Cerebellar cortex (tissue), 1 donor: ENCODE measurements around the gene DYDC2.
"Not testable (repeated sequence)": the region's sequence is repeated elsewhere in the genome, so short reads cannot be mapped to it uniquely, and the experiment has no call there.

ENCODE experiments used
- DNase-seq: peaks from one replicate; pipeline ENCODE4 v3.0.0-alpha.2; 2015; ENCODE audit warnings: low spot score

DYDC2 gene

DNA sequence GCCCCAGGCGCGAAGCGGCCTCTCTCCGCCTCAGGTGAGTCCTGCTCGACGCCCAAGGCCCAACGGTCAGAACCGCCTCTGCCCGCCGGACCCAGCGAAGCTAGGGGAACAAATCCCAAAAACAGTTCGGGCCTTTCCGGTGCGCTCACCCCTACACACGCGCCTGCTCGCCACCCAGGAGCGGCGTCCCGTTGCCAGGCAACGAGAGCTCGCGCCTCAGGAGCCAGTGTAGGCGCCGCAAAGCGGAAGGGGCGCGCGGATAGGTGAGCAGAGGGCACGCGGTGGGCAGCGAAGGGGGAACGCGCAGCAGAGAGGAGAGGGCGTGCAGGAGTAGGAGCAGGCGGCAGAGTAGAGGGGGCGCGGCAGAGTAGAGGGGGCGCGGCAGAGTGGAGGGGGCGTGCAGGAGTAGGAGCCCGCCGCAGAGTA lies at the start of gene DYDC2, which contains the start of gene DYDC1:
Gene DYDC2 (plus strand): TSS at position 219 of the 426 bp plus-strand sequence. CDS start 5,663 bp downstream, outside the sequence.
Gene DYDC1 (minus strand): TSS at position 193 of the 426 bp plus-strand sequence. CDS start 4,154 bp downstream, outside the sequence.
- no peak for DNase-seq

DNA sequence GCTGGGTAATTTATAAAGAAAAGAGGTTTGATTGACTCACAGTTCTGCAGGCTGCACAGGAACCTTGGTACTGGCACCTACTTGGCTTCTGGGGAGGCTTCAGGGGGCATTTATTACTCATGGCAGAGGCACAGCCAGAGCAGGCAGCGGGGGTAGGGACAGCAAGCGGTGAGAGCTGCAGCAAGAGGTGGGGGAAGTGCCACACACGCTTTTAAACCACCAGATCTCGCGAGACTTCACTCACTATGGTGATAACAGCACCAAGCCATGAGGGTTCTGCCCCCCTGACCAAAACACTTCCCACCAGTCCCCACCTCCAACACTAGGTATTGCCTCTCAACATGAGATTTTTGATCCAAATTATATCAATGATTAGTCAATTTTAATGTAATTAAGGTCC lies 43.1 kb upstream of the DYDC2 start:
- no peak for DNase-seq

- no peak for DNase-seq
Measured at GRCh38 chr10:80315391-80315790, 41.2 kb upstream of the DYDC2 start.

DNA sequence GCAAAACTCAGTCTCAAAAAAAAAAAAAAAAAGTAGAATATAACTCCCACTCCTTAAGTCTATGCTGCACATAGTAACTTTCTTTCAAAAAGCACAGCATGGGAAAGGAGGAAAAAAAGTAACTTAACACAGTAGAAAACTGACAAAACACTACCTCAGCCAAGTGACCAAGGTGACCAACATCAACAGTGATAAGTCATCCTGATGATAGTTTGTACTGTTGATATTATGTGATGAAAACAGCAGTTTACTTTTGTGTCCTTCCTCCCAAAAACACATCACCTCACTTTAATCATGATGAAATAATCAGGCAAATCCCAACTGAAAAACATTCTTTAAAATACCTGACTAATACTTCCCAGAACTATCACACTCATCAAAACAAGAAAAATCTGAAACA lies 37.8 kb upstream of the DYDC2 start:
- DNase-seq = no peak

- no peak for DNase-seq
Measured at GRCh38 chr10:80319318-80319717, 37.3 kb upstream of the DYDC2 start.

DNA sequence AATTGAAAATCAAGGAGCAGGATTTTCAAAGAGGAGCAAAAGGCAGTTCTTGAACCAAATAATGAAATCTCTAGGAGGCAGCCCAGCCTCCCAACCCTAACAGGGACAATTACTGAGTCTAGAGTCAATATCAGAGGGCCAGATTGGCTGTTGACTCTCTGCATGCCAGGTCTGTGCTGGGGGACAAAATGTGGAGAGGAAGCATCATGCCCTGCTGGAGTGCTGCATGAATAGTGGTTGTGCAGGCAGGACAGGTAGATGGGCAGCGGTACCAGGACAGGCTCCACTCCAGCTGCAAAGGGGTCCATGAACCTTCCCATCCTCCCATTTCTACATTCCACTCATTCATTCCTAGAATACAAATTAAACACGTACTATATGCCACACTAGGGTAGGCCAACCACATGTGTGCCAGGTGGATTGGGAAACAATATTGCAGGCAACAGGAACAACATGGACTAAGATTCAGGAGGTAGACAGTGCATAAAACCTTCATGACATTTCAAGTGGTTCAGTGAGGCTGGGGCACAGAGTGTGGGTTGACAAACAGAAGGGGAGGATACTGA lies 36.8 kb upstream of the DYDC2 start:
- DNase-seq = no peak

DNA sequence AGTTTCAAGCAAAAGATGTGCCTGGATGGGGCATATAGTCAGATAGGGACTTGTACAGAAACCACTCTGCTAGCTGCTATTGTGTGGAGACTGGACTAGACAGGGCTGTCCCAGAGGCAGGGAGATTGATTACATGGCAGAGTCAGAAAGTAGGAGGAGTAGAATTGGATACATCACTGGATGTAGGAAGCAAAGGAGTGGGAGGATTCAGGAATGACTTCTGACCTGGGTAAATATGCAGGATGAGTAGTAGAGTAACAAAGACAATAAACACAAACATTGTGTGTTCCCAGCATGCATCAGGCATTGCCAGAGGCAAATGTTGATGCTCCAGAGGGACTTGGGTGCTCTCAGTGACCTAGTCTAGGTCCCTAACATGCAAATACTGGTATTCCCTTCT lies 36.2 kb upstream of the DYDC2 start:
- DNase-seq = no peak

GRCh38 chr10:80321183-80321582 lies 35.4 kb upstream of the DYDC2 start:
- DNase-seq = no peak

DNA sequence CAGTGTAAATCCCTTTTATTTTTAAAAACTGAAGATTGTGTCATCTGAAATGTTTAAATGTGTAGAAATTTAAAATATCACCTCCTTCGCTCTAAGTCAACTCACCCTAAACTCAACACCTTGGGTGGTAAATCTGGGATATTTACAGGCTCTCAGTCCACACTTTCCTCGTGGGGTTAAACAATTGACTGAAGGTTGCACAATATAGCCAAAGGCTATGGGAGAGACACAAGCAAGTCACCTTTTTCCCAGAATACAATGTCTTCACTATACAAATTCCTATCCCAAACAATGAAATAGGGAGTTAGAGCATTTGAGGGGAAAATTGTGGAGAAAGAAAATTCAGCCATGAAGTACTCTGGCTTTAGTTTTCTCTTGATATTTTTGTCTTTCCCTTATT lies 34.4 kb upstream of the DYDC2 start:
- DNase-seq = no peak

DNA sequence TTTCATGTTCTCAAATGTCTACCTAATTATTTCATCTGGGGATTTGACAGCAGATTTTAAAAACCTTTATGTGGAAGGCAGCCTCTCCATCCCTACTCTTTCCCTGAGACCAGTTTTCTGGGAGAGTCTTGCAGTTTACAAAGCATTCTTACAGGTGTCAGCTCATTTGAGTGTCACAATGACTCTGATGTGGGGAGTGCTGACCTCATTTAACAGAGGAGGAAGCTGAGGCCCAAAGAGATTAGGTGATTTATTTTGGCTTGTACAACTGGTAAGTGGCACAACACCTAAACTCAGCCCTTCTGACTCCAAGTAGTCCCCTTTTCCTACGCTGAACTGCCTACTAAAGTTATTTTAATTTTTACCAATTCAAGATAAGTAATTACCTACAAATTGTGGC lies 33.9 kb upstream of the DYDC2 start:
- no peak for DNase-seq

- DNase-seq = no peak
Measured at GRCh38 chr10:80323311-80323710, 33.3 kb upstream of the DYDC2 start.

GRCh38 chr10:80324086-80324485 lies 32.5 kb upstream of the DYDC2 start:
- DNase-seq = no peak

- no peak for DNase-seq
Measured at GRCh38 chr10:80324891-80325364, 31.7 kb upstream of the DYDC2 start.

GRCh38 chr10:80333983-80334382 lies 22.6 kb upstream of the DYDC2 start:
- DNase-seq = peak; percentile 6

DNA sequence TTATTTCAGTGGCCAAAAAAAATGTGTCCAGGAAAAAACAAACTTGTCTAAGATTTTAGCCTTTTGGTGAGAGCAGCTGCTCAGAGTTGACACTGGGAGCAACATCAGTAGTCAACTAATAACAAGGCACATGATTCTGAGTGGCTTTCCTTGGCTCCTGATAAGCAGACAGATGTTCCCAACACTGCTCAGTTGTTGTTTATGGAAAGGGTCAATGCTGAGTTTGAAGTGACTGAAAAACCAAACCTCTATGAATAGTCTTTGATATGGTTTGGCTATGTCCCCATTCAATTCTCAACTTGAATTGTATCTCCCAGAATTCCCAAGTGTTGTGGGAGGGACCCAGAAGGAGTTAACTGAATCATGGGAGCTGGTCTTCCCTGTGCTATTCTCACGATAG lies 12.3 kb upstream of the DYDC2 start:
- no peak for DNase-seq

DNA sequence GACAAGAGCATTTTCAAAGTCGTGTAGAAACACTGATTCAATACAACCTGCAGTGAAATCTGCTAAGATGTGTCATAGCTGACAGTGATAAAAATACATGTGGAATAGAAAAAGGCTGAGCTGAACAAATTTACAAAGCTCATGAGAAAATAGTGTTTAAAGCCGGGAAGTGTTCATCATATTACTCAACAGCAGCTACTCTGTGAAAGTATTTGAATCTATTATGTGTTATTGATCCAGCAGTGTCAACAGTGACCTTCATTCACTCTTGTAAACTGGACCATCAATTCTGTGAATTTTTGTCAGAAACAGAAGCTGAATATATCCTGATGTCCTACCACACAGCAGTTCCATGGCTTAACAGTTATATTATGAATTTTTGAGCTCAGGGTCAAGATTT lies 11.7 kb upstream of the DYDC2 start:
- no peak for DNase-seq

- no peak for DNase-seq
Measured at GRCh38 chr10:80350251-80350650, 6.3 kb upstream of the DYDC2 start.

- no peak for DNase-seq
Measured at GRCh38 chr10:80351220-80351619, 5.4 kb upstream of the DYDC2 start.

DNA sequence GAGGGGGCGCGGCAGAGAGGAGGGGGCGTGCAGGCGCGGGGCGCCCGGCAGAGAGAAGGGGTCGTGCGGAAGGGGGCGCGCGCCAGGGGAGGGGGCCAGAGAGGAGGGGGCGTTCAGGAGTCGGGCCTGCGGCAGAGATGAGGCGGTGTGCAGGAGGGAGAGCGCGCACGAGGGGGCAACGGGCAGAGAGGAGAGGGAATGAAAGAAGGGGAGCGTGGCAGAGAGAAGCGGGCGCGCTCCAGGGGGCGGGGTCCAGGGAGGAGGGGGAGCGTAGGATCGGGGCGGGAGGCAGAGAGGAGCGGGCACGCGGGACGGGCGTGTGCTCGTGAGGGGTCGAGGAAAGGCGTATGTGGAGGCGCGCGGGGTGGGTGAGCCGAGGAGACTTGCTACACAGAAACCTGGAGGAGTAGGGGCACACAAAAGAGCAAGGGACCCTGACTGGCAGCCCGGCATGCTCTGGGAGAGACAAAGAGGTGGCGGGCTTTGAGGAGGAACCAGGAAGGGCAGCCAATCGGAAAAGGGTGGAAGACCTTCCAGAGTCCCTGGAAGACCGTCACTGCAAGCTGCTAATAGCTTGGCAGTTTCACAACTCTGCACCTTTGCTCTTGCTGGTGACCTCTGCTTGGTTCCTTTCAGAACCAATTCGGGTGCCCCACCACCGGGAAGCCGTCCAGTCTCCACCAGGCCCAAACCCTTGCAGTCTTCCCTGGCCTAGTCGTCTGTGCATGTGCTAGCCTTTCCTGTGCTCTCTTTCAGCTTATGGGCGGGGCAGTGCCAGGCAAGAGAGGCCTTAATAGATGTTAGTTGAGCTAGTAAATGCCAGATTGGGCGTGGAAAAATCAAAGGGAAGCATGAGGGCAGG lies 639 bp downstream of the DYDC2 start:
- DNase-seq = no peak

DNA sequence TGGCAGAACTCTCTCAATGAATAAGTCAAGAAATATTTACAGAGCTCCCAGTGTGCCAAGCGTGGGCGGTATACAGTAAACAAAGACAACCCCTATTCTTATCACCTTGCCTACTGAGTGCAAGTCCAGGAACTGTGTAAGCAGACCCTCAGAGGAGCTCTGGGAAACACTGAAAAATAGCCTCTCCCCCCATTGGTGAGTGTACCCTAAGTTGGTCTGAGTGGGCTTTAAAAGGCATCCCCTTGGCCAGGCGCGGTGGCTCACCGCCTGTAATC lies 1.2 kb downstream of the DYDC2 start:
- DNase-seq = no peak

GRCh38 chr10:80358925-80359324 lies 2.3 kb downstream of the DYDC2 start:
- not testable (repeated sequence) for DNase-seq

- DNase-seq = no peak
Measured at GRCh38 chr10:80359644-80360043, 3.1 kb downstream of the DYDC2 start.

DNA sequence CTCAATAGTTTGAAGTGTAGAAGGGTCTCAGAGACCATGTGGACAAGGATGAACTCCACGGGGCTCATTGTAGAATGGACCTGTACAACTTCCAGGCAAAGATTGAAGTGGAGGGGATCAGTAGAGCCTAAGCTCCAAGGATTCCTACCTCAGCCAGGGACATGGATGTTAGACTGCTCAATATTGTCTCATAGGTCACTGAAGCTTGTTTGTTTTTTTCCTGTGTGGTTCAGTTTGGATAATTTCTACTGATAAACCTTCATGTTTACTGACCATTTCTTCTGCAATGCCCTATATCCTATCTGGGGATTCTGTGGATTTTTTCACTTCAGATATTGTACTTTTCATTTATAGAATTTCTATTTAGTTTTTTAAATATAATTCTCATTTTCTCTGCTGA lies 8.9 kb downstream of the DYDC2 start:
- no peak for DNase-seq

DNA sequence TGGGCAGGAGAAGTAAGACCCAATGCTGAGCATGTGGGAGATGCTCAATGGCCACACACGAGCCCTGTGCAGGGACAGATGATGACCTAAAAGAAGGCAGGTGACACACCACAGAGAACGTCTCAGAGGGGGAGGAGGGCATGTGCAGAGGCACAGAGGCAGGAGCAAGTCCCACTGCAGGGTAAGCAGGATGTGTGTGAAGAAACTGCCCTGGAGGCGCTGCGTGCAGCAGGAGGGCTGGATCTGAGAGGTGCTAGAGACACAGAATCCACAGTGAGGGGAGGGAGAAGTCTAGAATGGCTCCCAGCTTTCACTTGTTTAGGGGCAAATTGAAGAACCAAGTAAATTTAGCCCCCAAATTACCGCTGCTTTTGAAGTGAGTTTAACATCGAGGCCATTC lies 14.9 kb downstream of the DYDC2 start:
- DNase-seq = no peak
